A673 (cell line): ENCODE data around the gene KLRF2. TPM values are rescaled to one million over a fixed set of nuclear protein-coding genes. Genes with fewer than 3 reads are reported as not detected.

Experiments
- BruUV-seq: library from RNA; stranded (reverse); fragments of 400-500 nt; replicated peaks from 2 replicates; lab custom pipeline; 2021; lab: Mats Ljungman, UMichigan
- CTCF ChIA-PET: fragments of 300-600 bp; sonication (Branson Sonifier 250); formaldehyde crosslinking; loops from one replicate; lab custom pipeline; 2022; ENCODE audit warnings: antibody characterized with exemption; lab: Charles Lee
- POLR2A ChIA-PET: fragments of 300-600 bp; sonication (Branson Sonifier 250); formaldehyde crosslinking; loops from one replicate; lab custom pipeline; 2022; ENCODE audit warnings: antibody characterized with exemption; ENCODE audit not compliant: low non-redundant PET; lab: Charles Lee
- DNase-seq: peaks from one replicate; pipeline ENCODE4 v3.0.0-alpha.2; 2015; ENCODE audit warnings: low spot score
- H3K27ac ChIP-seq: fragments of 200-600 bp; sonication (generic); 2 replicates; pipeline ENCODE4 v1.5.1; 2016; ENCODE audit warnings: mixed run types, low read depth, mild to moderate bottlenecking, mixed read lengths, antibody characterized with exemption, low read length; ENCODE audit not compliant: poor library complexity, severe bottlenecking
- H3K27me3 ChIP-seq: fragments of 200-600 bp; sonication (generic); replicated peaks from 2 replicates; pipeline ENCODE4 v1.6.1; 2017; ENCODE audit warnings: mixed run types, low read depth, mild to moderate bottlenecking, mixed read lengths, antibody characterized with exemption, low read length; ENCODE audit not compliant: insufficient read depth, poor library complexity
- H3K36me3 ChIP-seq: fragments of 200-600 bp; sonication (generic); 2 replicates; pipeline ENCODE4 v1.6.1; 2016; ENCODE audit warnings: mixed run types, mild to moderate bottlenecking, mixed read lengths, antibody characterized with exemption, low read length; ENCODE audit not compliant: insufficient read depth, poor library complexity, severe bottlenecking
- H3K4me1 ChIP-seq: fragments of 200-600 bp; sonication (generic); 2 replicates; pipeline ENCODE4 v1.6.1; 2017; ENCODE audit warnings: mixed run types, mild to moderate bottlenecking, mixed read lengths, antibody characterized with exemption, low read length; ENCODE audit not compliant: insufficient read depth, poor library complexity, severe bottlenecking
- H3K4me3 ChIP-seq: fragments of 200-600 bp; sonication (generic); 2 replicates; pipeline ENCODE4 v1.5.1; 2016; ENCODE audit warnings: low read depth, mixed run types, mild to moderate bottlenecking, mixed read lengths, low read length; ENCODE audit not compliant: poor library complexity, severe bottlenecking
- H3K9me3 ChIP-seq: fragments of 200-600 bp; sonication (generic); 2 replicates; pipeline ENCODE4 v1.6.1; 2016; ENCODE audit warnings: mixed run types, low read depth, mild to moderate bottlenecking, mixed read lengths, antibody characterized with exemption, low read length; ENCODE audit not compliant: poor library complexity, severe bottlenecking
- CTCF ChIP-seq: fragments of 300-800, 200-600 bp; sonication (generic); conservative IDR thresholded peaks from 2 replicates; pipeline ENCODE4 v1.5.1; 2017; ENCODE audit warnings: low read depth, mild to moderate bottlenecking, antibody characterized with exemption, low read length, moderate library complexity, mixed read lengths
- EZH2 ChIP-seq: fragments of 200-600 bp; sonication (generic); IDR thresholded peaks from 2 replicates; pipeline ENCODE4 v1.6.1; 2017; ENCODE audit warnings: borderline replicate concordance, low read depth, mild to moderate bottlenecking, mixed read lengths, antibody characterized with exemption, low read length; ENCODE audit not compliant: poor library complexity, severe bottlenecking
- intact Hi-C: fragments of 100-400 bp; cut with micrococcal nuclease; formaldehyde crosslinking; loops from one replicate; pipeline ENCODE4 v1.10.0; 2022; ENCODE audit not compliant: unreplicated experiment
- total RNA-seq: library from RNA; stranded (reverse); gene quantifications from 2 replicates; pipeline ENCODE4 v1.2.3, GENCODE V29; 2021

The KLRF2 gene
- total RNA-seq, 1 experiment from 2014 or later = not detected

GRCh38 chr12:9848899-9849298 is 32.4 kb upstream of the KLRF2 start:
- Histone ChIP-seq H3K27me3 (no peaks in the 10 kb centered on the region), H3K36me3 (no peaks in the 10 kb centered on the region), H3K4me1 (no peaks in the 10 kb centered on the region), H3K9me3 (no peaks in the 10 kb centered on the region), H3K4me3 (no peak overlapping the region), H3K27ac (no peak overlapping the region)
- no TSS peak for BruUV-seq
- intact Hi-C loops = no loop called here
- no peak for TF ChIP-seq CTCF
- no peak for DNase-seq
- ChIA-PET POLR2A (no interaction called here), CTCF (no interaction called here)

GRCh38 chr12:9851050-9851449 is 30.2 kb upstream of the KLRF2 start:
- H3K27me3 ChIP-seq = no peaks in the 10 kb centered on the region

GRCh38 chr12:9851927-9852326 is 29.4 kb upstream of the KLRF2 start:
- ChIA-PET POLR2A (no interaction called here), CTCF (no interaction called here)
- no peak for DNase-seq
- H3K36me3 ChIP-seq = no peaks in the 10 kb centered on the region
- H3K27me3 ChIP-seq = no peaks in the 10 kb centered on the region
- no peak overlapping the region for H3K4me3 ChIP-seq
- H3K27ac ChIP-seq = no peak overlapping the region
- intact Hi-C loops = no loop called here
- no TSS peak for BruUV-seq
- H3K9me3 ChIP-seq = no peaks in the 10 kb centered on the region
- TF ChIP-seq CTCF (no peak), EZH2 (no peak)
- no peaks in the 10 kb centered on the region for H3K4me1 ChIP-seq

More at GRCh38 chr12:9851050-9851449, 30.2 kb upstream of the KLRF2 start:
- Histone ChIP-seq H3K4me1 (no peaks in the 10 kb centered on the region), H3K4me3 (no peak overlapping the region), H3K36me3 (no peaks in the 10 kb centered on the region), H3K27ac (no peak overlapping the region), H3K9me3 (no peaks in the 10 kb centered on the region)
- ChIA-PET POLR2A (interaction anchor here (0.6 kb wide), 1 partner anchor 12 kb away, joined by 15 read pairs; no protein-coding TSS in a partner anchor), CTCF (no interaction called here)
- BruUV-seq = no TSS peak
- TF ChIP-seq EZH2 (no peak), CTCF (no peak)
- intact Hi-C loops = no loop called here
- DNase-seq = no peak
